Activated T-cell treated with anti-CD3 and anti-CD28 coated beads, Interleukin-2, amount 50 U/mL, for 72 hours (primary cell): ENCODE results near the gene IGFBP5. TPM values are rescaled to one million over a fixed set of nuclear protein-coding genes. Genes with fewer than 3 reads are reported as not detected.

Experiments used
- ATAC-seq, 2 donors: fragments of 150-1000 bp; cut with Tn5 transposase; replicated peaks in 1 of 2; 2 replicates each; pipeline ENCODE4 v1.10.0; 2021; ENCODE audit warnings: moderate library complexity in 2 of 2, mild to moderate bottlenecking in 1 of 2
- DNase-seq, 2 donors: peaks; one replicate each; pipeline ENCODE4 v3.0.0; 2021 to 2022; ENCODE audit warnings: mixed read lengths in 1 of 2
- H3K27ac Mint-ChIP-seq: one replicate; pipeline ENCODE4 v1.8.0; 2022; ENCODE audit warnings: mild to moderate bottlenecking, moderate library complexity, mixed read lengths
- H3K27me3 Mint-ChIP-seq: one replicate; pipeline ENCODE4 v1.8.0; 2022; ENCODE audit warnings: low read depth, mixed read lengths
- H3K36me3 Mint-ChIP-seq, 2 donors: one replicate each; pipeline ENCODE4 v1.8.0; 2022; ENCODE audit warnings: mixed read lengths in 2 of 2, mild to moderate bottlenecking in 1 of 2; ENCODE audit not compliant: insufficient read depth in 2 of 2
- H3K4me1 Mint-ChIP-seq: one replicate; pipeline ENCODE4 v1.8.0; 2022; ENCODE audit warnings: low read depth, mixed read lengths
- H3K4me3 Mint-ChIP-seq, 2 donors: one replicate each; pipeline ENCODE4 v1.8.0; 2022; ENCODE audit warnings: mild to moderate bottlenecking in 2 of 2, mixed read lengths in 2 of 2, moderate library complexity in 2 of 2
- H3K9me3 Mint-ChIP-seq, 2 donors: one replicate each; pipeline ENCODE4 v1.8.0; 2022; ENCODE audit warnings: mixed read lengths in 2 of 2
- total RNA-seq, 2 donors: library from RNA; stranded (reverse); gene quantifications; one replicate each; pipeline ENCODE4 v1.2.3, GENCODE V29; 2022

The IGFBP5 gene
- total RNA-seq, 2 donors from 2014 or later = not detected

DNA sequence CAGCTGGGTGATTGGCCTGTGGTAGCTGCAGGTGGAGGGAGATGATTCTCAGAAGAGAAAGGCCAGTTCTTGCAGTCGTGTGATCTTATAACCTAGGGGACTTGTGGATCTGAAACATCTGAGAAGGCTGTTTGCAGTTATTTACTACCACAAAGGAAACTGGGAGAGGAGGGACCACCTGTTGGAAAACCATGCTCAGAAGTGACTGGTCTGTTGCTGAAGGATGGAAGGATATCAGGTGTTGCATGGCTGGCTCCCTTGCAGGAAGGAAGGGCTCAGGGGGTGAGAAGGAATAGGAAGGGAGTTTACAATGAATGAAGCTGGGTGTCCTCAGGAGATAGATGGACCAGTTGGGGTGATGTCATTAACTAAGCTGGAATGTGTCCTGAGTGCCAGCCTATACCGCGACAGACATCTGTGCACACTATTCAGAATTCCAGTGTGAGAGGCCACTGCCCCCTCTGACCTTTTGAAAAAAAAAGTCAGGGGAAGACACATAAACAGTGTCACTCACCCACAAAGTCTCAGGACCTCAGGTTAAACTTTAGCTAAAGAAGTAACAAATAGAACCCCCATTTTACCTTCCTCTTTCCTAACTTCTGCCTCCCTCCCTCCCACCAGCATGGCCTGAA, 44.6 kb downstream of the IGFBP5 start:
- Mint-ChIP-seq H3K27me3 (peaks cover 15% of the 10 kb centered on the region), H3K4me1 (peaks cover 4% of the 10 kb centered on the region), H3K27ac (no peak overlapping the region), H3K4me3 (no peak overlapping the region), H3K36me3 (no peaks in the 10 kb centered on the region), H3K9me3 (no peaks in the 10 kb centered on the region)
- ATAC-seq (no peak), DNase-seq (no peak)

DNA sequence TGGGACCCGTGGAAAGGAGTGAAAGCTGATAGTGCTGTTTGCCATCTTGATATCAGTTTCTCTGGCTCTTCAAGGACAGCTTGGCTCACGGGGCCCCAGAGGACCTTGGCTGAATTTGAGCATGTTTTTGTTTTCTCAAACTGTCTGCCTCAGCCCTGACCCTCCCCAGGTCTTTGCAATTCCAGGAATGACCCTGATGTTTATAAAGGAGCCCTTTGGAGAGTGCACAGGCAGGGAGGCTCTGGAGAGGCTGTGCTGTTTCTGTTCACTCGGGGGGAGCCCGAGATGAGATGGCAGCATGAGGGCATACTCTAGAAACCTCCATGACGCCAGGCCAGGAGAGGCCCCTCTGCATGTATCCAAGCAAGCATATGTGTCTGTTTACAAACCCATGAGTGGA, 45.8 kb downstream of the IGFBP5 start:
- no peaks in the 10 kb centered on the region for H3K9me3 Mint-ChIP-seq
- peaks cover 15% of the 10 kb centered on the region for H3K27me3 Mint-ChIP-seq
- no peak overlapping the region for H3K4me3 Mint-ChIP-seq
- no peak for DNase-seq
- H3K36me3 Mint-ChIP-seq = no peaks in the 10 kb centered on the region
- peaks cover 4% of the 10 kb centered on the region for H3K4me1 Mint-ChIP-seq
- no peak for ATAC-seq
- H3K27ac Mint-ChIP-seq = no peak overlapping the region

DNA sequence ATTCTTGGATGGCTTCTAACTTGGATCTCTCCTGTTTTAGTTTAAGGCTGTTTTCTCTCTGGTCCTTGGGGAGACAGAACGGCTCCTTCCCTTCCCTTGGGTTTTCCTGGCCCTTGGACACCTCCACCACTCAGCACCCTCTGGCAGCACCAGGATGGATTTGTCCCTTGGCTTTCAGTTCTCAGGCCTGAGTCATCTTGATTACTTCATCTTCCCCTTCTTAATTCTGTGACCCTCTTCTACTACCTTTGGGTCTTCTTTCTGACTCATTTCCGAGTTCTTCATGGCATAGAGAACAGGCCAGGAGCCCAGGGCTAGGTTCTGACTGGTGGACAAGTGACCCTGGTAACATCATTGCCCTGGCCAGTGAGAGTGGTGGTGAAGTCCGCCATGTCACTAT, 47.2 kb downstream of the IGFBP5 start:
- no peaks in the 10 kb centered on the region for H3K9me3 Mint-ChIP-seq
- DNase-seq = no peak
- H3K36me3 Mint-ChIP-seq = no peaks in the 10 kb centered on the region
- H3K4me1 Mint-ChIP-seq = peaks cover 4% of the 10 kb centered on the region
- peaks cover 15% of the 10 kb centered on the region for H3K27me3 Mint-ChIP-seq
- H3K27ac Mint-ChIP-seq = no peak overlapping the region
- H3K4me3 Mint-ChIP-seq = no peak overlapping the region
- no peak for ATAC-seq

DNA sequence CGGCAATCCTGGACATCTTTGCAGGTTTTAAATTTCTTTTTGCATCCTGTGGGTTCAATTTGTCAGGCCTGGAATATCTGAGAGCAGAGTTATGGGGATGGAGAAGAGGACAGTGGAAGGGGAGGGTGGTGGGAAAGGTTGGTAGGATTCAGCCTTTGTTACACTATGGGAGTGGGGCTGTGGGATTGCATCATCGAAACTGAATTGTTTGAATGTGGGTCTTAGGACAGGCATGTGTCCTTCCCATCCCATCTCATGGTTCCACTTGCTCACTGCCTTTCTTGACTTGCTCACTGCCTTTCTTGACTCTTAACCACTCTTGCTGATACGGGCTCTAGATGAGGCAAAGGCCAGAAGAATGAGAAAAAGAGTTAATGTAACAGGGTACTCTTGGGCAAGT, 49.2 kb downstream of the IGFBP5 start:
- Mint-ChIP-seq H3K27ac (no peak overlapping the region), H3K36me3 (no peaks in the 10 kb centered on the region), H3K4me1 (peaks cover 4% of the 10 kb centered on the region), H3K27me3 (peaks cover 8% of the 10 kb centered on the region), H3K9me3 (no peaks in the 10 kb centered on the region), H3K4me3 (no peak overlapping the region)
- no peak for DNase-seq
- ATAC-seq = no peak

DNA sequence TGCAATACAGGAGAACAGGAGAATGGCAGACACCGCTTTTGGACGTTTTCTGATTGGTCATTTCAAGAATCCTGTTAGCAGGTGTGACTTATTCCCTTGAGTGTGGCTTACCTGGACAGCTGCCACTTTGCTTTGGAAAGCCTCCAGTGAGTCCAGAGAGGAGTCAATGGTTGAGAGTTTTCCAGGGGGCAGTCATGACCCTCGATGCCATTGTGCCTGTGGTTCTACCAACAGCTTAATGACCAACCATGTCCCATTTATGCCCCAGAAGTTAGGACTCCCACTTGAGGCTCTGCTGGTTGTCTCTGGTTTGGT, 49.8 kb downstream of the IGFBP5 start:
- Mint-ChIP-seq H3K9me3 (no peaks in the 10 kb centered on the region), H3K4me1 (peaks cover 3% of the 10 kb centered on the region), H3K4me3 (no peak overlapping the region), H3K36me3 (no peaks in the 10 kb centered on the region), H3K27me3 (peaks cover 7% of the 10 kb centered on the region), H3K27ac (no peak overlapping the region)
- ATAC-seq = no peak
- DNase-seq = no peak

DNA sequence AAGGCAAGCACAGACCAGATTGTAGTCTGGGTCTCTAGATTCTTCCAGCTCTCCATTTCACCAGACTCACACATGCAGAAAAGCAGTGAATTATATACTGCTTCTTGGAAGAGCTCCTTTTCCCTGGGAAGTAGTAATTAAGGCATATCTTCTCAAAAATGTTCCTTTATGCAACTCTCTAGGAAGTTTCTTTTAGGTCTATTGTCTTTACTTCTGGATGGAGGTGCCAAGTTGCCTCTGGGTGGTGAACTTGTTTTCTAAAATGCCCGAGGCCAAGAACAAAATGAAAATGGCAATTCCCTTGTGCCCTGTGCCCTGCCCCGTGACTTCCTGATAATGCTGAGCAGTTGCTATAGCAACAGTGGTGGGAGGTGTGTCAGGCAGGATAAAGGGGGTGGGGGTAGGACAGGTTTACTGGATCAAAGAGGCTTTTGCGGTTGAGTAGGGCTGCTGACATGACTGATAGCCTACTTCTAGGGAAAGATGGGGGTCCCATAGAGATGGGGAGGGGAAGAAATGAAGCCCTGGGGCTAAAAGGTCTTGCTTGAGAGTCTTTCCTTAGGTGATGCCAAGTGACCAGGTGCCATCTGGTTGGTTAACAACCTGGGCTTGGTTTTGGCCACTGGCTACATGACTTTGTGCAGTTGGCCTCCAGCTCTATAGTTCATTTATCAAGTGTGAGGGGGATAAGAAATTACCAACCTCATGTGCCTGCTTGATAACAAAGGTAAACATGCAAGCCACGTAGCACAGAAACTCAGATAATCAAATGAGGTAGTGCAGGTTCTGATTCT, 50.3 kb downstream of the IGFBP5 start:
- no peaks in the 10 kb centered on the region for H3K9me3 Mint-ChIP-seq
- no peaks in the 10 kb centered on the region for H3K36me3 Mint-ChIP-seq
- H3K27ac Mint-ChIP-seq = no peak overlapping the region

DNA sequence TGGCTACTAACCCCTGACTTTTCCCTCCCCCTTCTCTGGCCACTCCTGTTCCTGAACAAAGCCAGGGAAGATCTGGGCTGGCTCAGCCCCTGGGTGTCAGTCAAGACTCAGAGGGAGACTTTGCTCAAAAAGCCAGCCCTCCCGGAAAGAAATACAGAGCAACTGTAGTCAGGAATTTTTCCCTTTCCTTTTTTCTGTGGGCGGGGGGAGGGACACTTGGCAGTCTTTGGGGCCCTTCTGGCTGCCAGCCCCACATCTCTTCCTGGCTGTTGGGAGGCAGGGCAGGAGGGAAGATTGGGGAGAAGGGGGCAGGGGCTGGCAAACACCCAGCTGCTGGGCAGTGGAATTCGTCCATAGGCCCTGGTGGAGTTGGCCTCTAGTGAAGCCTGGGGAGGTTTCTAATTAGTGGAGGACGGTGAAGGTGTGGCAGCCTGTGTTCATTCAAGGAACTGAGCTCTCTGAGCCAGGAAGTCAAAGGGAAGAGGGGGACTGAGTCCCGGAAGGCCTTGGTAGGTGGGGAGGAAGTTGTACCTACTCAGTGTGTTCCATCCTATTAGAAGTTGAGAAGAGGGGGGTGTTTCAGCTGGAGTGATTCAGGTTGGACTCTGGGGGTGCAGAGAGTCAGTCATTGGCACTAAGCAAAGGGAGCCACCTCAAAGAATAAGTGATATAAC, 51.2 kb downstream of the IGFBP5 start:
- DNase-seq (no peak), ATAC-seq (no peak)
- H3K4me3 Mint-ChIP-seq = no peak overlapping the region
- H3K36me3 Mint-ChIP-seq = no peaks in the 10 kb centered on the region
- no peak overlapping the region for H3K27ac Mint-ChIP-seq
- no peaks in the 10 kb centered on the region for H3K9me3 Mint-ChIP-seq
- H3K27me3 Mint-ChIP-seq = peaks cover 7% of the 10 kb centered on the region
- H3K4me1 Mint-ChIP-seq = no peaks in the 10 kb centered on the region

More for the DNA sequence above, 50.3 kb downstream of the IGFBP5 start:
- no peak overlapping the region for H3K4me3 Mint-ChIP-seq
- H3K4me1 Mint-ChIP-seq = no peaks in the 10 kb centered on the region
- DNase-seq (no peak), ATAC-seq (no peak)
- H3K27me3 Mint-ChIP-seq = peaks cover 7% of the 10 kb centered on the region

DNA sequence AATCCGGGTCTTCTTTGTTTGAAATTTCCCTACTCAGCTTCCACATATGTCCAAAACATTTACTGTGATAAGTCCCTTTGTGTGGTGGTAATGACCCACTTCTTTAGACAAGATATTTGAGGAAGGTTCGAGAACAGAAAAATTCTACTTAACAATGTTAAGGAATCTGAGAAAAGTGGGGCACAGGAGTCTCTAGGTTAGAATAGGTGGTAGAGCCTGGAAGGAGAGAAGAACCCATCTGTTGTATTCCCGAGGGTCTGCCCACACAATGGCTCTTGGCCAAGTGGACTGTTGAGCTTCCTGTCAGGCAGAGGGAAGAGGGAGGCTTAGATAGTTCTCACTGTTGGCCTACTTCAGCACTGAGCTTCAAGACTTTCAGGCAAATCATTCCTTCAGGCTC, 57.9 kb downstream of the IGFBP5 start:
- Mint-ChIP-seq H3K27me3 (peaks cover 47% of the 10 kb centered on the region), H3K36me3 (no peaks in the 10 kb centered on the region), H3K4me3 (no peak overlapping the region), H3K4me1 (peaks cover 22% of the 10 kb centered on the region), H3K27ac (no peak overlapping the region), H3K9me3 (no peaks in the 10 kb centered on the region)
- ATAC-seq = no peak
- no peak for DNase-seq

DNA sequence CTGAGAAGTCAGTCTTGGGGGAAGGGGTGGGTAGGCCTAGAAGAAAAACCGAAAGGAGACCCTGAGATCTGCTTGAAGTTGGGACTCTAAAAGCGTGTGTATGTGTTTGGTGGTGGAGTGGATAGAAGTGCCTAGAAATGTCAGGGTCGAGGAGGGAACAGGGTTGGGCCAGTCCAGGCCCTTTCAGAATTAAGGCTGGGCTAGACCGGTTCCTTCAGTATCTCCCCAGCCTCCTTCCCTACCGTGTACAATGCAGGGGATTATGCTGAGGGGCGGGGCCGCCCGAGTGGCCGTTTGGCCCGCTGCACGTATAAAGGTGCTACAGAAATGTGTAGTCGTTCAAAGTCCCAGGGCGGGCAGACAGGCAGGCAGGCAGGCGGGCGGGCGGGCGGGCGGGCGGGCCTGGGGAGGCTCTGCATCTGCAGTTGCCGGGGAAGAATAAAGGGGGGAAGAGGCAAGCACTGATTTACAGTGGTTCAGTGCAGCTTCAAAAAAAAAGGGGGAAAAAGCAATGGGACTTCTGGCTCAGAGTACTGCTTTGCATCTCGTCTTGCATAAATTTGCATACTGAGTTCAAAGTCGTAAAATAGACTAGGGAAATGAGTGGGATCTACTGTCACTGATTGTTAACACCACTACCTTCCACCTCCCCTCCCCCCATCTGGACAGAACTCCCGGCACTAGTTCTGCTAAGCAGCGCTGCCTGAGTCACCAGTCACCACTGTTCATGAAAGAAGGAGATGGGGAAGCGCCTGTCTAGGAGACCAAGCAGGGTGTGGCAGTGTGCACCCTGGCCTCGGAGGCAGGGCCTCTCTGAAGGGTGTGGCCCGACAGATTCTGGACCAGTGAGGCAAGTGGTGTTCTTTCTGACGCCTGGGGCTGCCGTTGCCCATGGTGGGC, 58.5 kb downstream of the IGFBP5 start:
- Mint-ChIP-seq H3K27ac (no peak overlapping the region), H3K27me3 (peaks cover 54% of the 10 kb centered on the region), H3K9me3 (no peaks in the 10 kb centered on the region), H3K4me3 (peak overlapping the region in 1 of 2 donors; percentile 42), H3K36me3 (no peaks in the 10 kb centered on the region), H3K4me1 (peaks cover 22% of the 10 kb centered on the region)
- ATAC-seq = no peak
- no peak for DNase-seq

DNA sequence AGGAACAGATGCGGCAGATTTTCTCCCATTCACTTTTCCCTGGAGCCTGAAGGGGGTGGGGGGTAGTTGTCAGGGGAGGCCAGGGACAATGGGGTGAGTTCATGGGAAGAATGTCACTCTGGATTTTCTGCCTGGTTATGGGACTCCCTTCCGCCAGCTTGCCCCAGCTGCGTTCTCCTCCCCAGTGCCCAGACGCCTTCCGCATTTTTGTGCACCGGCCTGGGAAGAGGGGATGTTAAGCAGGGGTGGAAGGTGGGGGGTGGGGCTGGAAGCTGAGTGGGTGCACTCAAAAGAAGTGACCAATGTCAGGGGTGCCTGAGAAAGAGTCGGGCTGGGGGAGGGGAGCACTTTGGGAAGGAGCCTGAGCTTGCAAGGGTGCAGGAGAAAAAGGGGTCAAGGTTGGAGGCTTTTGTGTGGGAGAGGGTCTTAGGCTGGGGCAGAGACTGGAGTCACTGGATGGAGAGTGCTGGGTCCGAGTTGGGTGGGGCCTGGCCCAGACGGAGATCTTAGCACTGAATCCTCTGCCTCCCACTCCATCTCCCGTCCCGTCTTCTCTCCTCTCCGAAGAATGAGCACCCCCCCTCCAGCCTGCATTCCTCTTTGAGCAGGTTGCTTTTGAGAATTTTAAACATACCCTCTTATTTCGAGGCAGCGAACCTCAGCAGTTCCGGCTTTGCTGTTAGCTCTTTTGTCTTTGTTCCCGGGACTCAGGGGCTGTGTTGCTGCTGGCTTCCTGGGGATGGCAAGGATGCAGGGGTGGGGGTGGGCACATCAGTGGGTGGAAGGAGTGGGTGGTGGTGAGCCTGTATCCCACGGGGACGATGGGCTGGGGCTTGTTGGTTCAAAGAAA, 59.4 kb downstream of the IGFBP5 start:
- ATAC-seq (no peak), DNase-seq (no peak)
- no peaks in the 10 kb centered on the region for H3K9me3 Mint-ChIP-seq
- H3K27ac Mint-ChIP-seq = no peak overlapping the region
- H3K27me3 Mint-ChIP-seq = peaks cover 62% of the 10 kb centered on the region
- no peaks in the 10 kb centered on the region for H3K36me3 Mint-ChIP-seq
- H3K4me1 Mint-ChIP-seq = peaks cover 22% of the 10 kb centered on the region
- peak overlapping the region; percentile 70 to 77 for H3K4me3 Mint-ChIP-seq

DNA sequence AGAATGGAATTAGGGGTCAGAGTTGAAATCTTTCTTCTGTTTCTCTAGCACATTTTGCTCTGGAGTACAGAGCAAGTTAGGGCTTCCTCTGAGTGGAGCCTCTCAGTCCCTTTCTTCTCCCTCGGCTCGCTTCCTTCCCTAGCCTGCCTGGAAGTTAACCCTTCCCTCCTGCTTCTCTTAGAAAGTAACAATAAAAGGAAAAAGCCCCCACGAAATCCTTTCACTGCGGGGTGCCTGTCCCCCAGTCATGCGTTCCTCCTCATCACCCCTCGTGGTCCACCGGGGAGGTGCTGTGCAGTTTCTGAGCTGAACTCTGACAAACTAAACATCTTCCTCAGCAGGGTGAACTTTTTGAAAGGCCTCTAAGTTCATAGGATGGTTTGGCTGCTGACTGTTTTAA, 60.2 kb downstream of the IGFBP5 start:
- ATAC-seq (no peak), DNase-seq (peak in 1 of 2 donors; percentile 11)
- Mint-ChIP-seq H3K4me1 (peaks cover 22% of the 10 kb centered on the region), H3K4me3 (peak overlapping the region; percentile 70 to 77), H3K27ac (no peak overlapping the region), H3K36me3 (no peaks in the 10 kb centered on the region), H3K9me3 (no peaks in the 10 kb centered on the region), H3K27me3 (peaks cover 66% of the 10 kb centered on the region)

DNA sequence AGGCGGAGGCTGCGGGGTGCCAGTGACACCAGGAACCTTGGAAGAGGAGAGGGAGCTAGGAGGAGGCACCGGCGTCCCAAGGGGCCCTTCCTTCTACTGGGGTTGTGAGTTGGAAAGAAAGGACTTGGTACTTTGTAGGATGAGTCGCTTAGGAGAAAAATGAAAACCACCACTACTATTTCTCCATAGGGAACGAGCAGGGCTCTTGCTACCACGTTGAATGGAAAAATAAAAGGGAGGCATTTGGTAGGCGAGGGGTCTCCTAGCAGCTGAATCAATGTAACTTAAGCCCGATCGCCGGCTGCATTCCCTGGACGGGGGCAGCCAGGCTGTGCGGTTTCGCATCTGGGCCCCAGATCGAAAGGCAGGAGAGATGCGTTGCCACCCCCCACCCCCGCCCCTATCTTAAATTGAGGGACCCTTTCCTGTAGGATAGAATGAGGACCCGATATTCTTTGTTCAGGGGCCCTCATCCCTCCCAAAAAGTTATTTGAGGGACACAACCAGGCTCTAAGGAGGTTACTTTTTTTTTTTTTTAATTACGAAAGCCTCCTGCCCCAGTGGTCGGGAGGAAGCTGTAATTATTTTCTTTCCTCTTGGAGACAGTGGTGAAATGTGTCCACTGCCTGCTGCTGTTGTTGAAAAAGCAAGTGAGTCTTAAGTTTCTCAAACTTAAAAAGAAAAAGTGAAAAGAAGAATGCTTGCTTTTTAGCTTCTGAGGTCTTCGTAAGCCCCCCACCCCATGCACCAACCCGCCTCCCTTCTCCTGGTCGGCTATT, 60.8 kb downstream of the IGFBP5 start:
- DNase-seq (no peak), ATAC-seq (no peak)
- H3K27me3 Mint-ChIP-seq = peaks cover 72% of the 10 kb centered on the region
- H3K36me3 Mint-ChIP-seq = no peaks in the 10 kb centered on the region
- H3K9me3 Mint-ChIP-seq = no peaks in the 10 kb centered on the region
- no peak overlapping the region for H3K27ac Mint-ChIP-seq
- H3K4me3 Mint-ChIP-seq = peak overlapping the region; percentile 78 to 86
- H3K4me1 Mint-ChIP-seq = peaks cover 22% of the 10 kb centered on the region
